SK-N-SH (cell line): ENCODE data around the gene NUP210L. TPM values are rescaled to one million over a fixed set of nuclear protein-coding genes. Genes with fewer than 3 reads are reported as not detected.

Experiments
- CTCF ChIA-PET: fragments of 300-600, 350-600 bp; formaldehyde crosslinking; extraction: SDS; loops from one replicate; lab custom pipeline; 2021; lab: Yijun Ruan, JAX
- POLR2A ChIA-PET: fragments of 350-600 bp; sonication (Branson Sonifier 250); formaldehyde crosslinking; extraction: SDS; loops from one replicate; lab custom pipeline; 2020; ENCODE audit warnings: antibody characterized with exemption, inconsistent platforms; lab: Yijun Ruan, JAX
- DNase-seq: peaks from one replicate; pipeline ENCODE4 v3.0.0; 2012
- H2AFZ ChIP-seq: fragments of 200-600 bp; sonication (generic); 2 replicates; pipeline ENCODE4 v1.8.1; 2016; ENCODE audit warnings: antibody characterized with exemption, mild to moderate bottlenecking, low read depth
- H3F3A ChIP-seq: fragments of 200-600 bp; sonication (generic); replicated peaks from 2 replicates; pipeline ENCODE3; 2016; ENCODE audit warnings: antibody characterized with exemption, mild to moderate bottlenecking; ENCODE audit not compliant: insufficient read depth
- H3K27ac ChIP-seq, 2 experiments: fragments of 200-500 bp in 1 of 2; fragments of 200-600 bp in 1 of 2; sonication (Bioruptor generic) in 1 of 2; sonication (generic), shearing (Covaris generic) in 1 of 2; 2 replicates each; pipeline versions ENCODE4 v1.5.1 to v1.6.1; 2014 to 2016; ENCODE audit warnings: low read depth in 2 of 2, inconsistent platforms in 1 of 2, low read length in 1 of 2, mild to moderate bottlenecking in 1 of 2, mixed read lengths in 1 of 2
- H3K27me3 ChIP-seq: fragments of 200-600 bp; sonication (generic), shearing (Covaris generic); 2 replicates; pipeline ENCODE4 v1.6.1; 2016; ENCODE audit warnings: mixed run types; ENCODE audit not compliant: insufficient read depth
- H3K36me3 ChIP-seq, 2 experiments: fragments of 200-500 bp in 1 of 2; fragments of 200-600 bp in 1 of 2; sonication (Bioruptor generic) in 1 of 2; sonication (generic) in 1 of 2; replicated peaks in 1 of 2; 2 replicates each; pipeline versions ENCODE3 to v1.5.1; 2014 to 2016; ENCODE audit warnings: low read length in 1 of 2, mild to moderate bottlenecking in 1 of 2; ENCODE audit not compliant: insufficient read depth in 2 of 2, control insufficient read depth in 1 of 2
- H3K4me1 ChIP-seq, 2 experiments: fragments of 200-500 bp in 1 of 2; fragments of 200-600 bp in 1 of 2; sonication (Bioruptor generic) in 1 of 2; sonication (generic), shearing (Covaris generic) in 1 of 2; 2 replicates each; pipeline versions ENCODE4 v1.5.1 to v1.6.1; 2014 to 2016; ENCODE audit warnings: low read depth in 1 of 2, low read length in 1 of 2, mixed run types in 1 of 2; ENCODE audit not compliant: insufficient read depth in 2 of 2, control insufficient read depth in 1 of 2
- H3K4me2 ChIP-seq: fragments of 200-600 bp; sonication (generic), shearing (Covaris generic); 2 replicates; pipeline ENCODE4 v1.6.1; 2017; ENCODE audit warnings: mixed run types
- H3K4me3 ChIP-seq, 2 experiments: fragments of 200-500 bp in 1 of 2; fragments of 200-600 bp in 1 of 2; sonication (Bioruptor generic) in 1 of 2; sonication (generic), shearing (Covaris generic) in 1 of 2; 2 replicates each; pipeline versions ENCODE4 v1.5.1 to v1.8.1; 2014 to 2016; ENCODE audit warnings: low read depth in 2 of 2, inconsistent platforms in 1 of 2, low read length in 1 of 2, mild to moderate bottlenecking in 1 of 2, mixed read lengths in 1 of 2, moderate library complexity in 1 of 2
- H3K79me2 ChIP-seq: fragments of 200-600 bp; sonication (generic); 2 replicates; pipeline ENCODE4 v1.8.1; 2017; ENCODE audit warnings: mild to moderate bottlenecking; ENCODE audit not compliant: insufficient read depth
- H3K9ac ChIP-seq: fragments of 200-600 bp; sonication (generic); 2 replicates; pipeline ENCODE4 v1.6.1; 2017; ENCODE audit warnings: mixed run types
- H3K9me2 ChIP-seq: fragments of 200-600 bp; sonication (generic); 2 replicates; pipeline ENCODE4 v1.6.1; 2017; ENCODE audit warnings: mixed run types
- H3K9me3 ChIP-seq: fragments of 200-600 bp; sonication (generic); 2 replicates; pipeline ENCODE4 v1.6.1; 2017; ENCODE audit warnings: mixed run types, mild to moderate bottlenecking, moderate library complexity
- H4K20me1 ChIP-seq: fragments of 200-600 bp; sonication (generic); 2 replicates; pipeline ENCODE4 v1.6.1; 2017; ENCODE audit warnings: mild to moderate bottlenecking, mixed run types; ENCODE audit not compliant: insufficient read depth
- CHD2 ChIP-seq: fragments of 150-350 bp; IDR thresholded peaks from 2 replicates; pipeline ENCODE4 v1.6.1; 2018; ENCODE audit warnings: low read length; ENCODE audit not compliant: partially characterized antibody
- EP300 ChIP-seq, 2 experiments: IDR thresholded peaks; 2 replicates each; pipeline versions ENCODE4 v1.4.0 to v1.6.1; 2012; ENCODE audit warnings: borderline replicate concordance in 1 of 2, low read depth in 1 of 2, low read length in 1 of 2
- EZH2phosphoT487 ChIP-seq: fragments of 200-600 bp; sonication (generic); IDR thresholded peaks from 2 replicates; pipeline ENCODE4 v1.6.1; 2017; ENCODE audit warnings: low read depth, mixed run types, mild to moderate bottlenecking, antibody characterized with exemption, moderate library complexity, borderline replicate concordance
- FOXM1 ChIP-seq: IDR thresholded peaks from 2 replicates; pipeline ENCODE4 v1.4.0; 2012; ENCODE audit warnings: low read depth, mild to moderate bottlenecking
- JUND ChIP-seq: IDR thresholded peaks from 2 replicates; pipeline ENCODE4 v1.4.0; 2012
- NRF1 ChIP-seq: IDR thresholded peaks from 2 replicates; pipeline ENCODE4 v1.6.1; 2012; ENCODE audit warnings: low read depth, mild to moderate bottlenecking, low read length
- RXRA ChIP-seq: IDR thresholded peaks from 2 replicates; pipeline ENCODE4 v1.4.0; 2012; ENCODE audit warnings: low read depth, mild to moderate bottlenecking, borderline replicate concordance
- TCF12 ChIP-seq: IDR thresholded peaks from 2 replicates; pipeline ENCODE4 v1.4.0; 2012
- WGBS: methylation state at CpG from one replicate; pipeline ENCODE4 v1.1.6; 2017; ENCODE audit warnings: low lambda C conversion rate; 5-methylcytosine and 5-hydroxymethylcytosine counted together
- polyA plus RNA-seq, 3 experiments: library from polyadenylated mRNA; depleted of rRNA; stranded (reverse); fragments of >200 nt; gene quantifications; 2 replicates each; pipeline ENCODE4 v1.2.3, GENCODE V29; 2012
- TF ChIP-seq, protein P1 (sequence below): fragments of 200-600 bp; sonication (generic); IDR thresholded peaks from 2 replicates; pipeline ENCODE4 v1.6.1; 2017; ENCODE audit warnings: antibody characterized with exemption, mild to moderate bottlenecking, moderate library complexity
- TF ChIP-seq, protein P2 (sequence below): fragments of 150-350 bp; IDR thresholded peaks from 2 replicates; pipeline ENCODE4 v1.6.1; 2017; ENCODE audit warnings: antibody characterized with exemption, low read length, low read depth, borderline replicate concordance
- TF ChIP-seq, protein P3 (sequence below): IDR thresholded peaks from 2 replicates; pipeline ENCODE4 v1.4.0; 2012; ENCODE audit warnings: low read depth, borderline replicate concordance

The NUP210L gene
- polyA plus RNA-seq, 1 of the 3 experiments (the other 2 are of a cell fraction) = not detected

DNA sequence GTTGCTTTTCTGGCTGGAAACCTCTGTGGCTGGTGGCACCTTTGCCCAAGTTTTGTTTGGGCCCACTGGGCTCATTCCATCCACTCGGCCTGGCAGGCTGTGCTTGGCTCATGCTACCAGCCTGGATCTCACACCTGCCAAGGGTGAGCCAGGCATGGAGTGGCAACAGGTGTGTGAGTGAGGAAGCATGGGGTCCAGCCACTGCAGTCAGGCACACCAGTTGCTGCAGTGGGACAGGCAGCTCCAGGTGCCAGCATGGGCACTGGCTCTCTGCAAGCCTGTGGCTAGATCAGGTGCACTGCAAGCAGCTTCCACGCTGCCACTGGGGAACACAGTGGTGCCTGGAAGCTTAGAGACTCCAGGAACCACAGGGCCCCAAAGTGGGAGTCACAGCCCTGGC, 57.0 kb downstream of the NUP210L start (continued):
- TF ChIP-seq, protein P1, sequence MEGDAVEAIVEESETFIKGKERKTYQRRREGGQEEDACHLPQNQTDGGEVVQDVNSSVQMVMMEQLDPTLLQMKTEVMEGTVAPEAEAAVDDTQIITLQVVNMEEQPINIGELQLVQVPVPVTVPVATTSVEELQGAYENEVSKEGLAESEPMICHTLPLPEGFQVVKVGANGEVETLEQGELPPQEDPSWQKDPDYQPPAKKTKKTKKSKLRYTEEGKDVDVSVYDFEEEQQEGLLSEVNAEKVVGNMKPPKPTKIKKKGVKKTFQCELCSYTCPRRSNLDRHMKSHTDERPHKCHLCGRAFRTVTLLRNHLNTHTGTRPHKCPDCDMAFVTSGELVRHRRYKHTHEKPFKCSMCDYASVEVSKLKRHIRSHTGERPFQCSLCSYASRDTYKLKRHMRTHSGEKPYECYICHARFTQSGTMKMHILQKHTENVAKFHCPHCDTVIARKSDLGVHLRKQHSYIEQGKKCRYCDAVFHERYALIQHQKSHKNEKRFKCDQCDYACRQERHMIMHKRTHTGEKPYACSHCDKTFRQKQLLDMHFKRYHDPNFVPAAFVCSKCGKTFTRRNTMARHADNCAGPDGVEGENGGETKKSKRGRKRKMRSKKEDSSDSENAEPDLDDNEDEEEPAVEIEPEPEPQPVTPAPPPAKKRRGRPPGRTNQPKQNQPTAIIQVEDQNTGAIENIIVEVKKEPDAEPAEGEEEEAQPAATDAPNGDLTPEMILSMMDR = no peak

DNA sequence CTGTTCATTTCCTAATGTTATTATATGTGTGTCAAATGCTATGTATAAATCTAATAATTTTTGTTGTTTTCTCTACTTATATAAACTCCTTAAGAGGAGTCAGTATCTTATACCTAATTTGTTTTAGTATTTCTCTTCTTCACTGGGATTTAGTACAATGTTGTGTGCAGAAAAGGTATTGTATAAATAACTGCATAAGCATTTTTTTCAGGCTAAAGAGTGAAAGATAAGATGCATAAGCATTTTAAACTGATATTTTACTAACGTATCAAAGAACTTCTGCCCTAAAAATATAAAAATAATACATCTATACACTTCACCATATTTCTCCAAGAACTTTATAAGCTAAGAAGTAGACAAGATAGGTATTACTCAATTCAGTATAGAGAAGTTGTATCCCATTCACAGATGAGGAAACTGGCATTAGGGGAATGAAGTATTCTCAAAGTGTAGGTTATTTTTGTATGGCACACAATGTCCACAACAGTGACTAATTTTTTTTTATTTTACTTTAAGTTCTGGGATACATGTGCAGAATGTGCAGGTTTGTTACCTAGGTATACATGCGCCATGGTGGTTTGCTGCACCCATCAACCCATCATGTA, 59.3 kb downstream of the NUP210L start:
- 50% methylated on average over 2 of the region's 2 CpGs for WGBS
- no peaks in the 10 kb centered on the region for H3K9me2 ChIP-seq
- no peaks in the 10 kb centered on the region for H3F3A ChIP-seq
- ChIA-PET POLR2A (no interaction called here), CTCF (no interaction called here)
- H3K79me2 ChIP-seq = no peaks in the 10 kb centered on the region
- H3K4me1 ChIP-seq = no peaks in the 10 kb centered on the region
- H2AFZ ChIP-seq = no peak overlapping the region
- no peak overlapping the region for H3K4me3 ChIP-seq
- no peak overlapping the region for H3K4me2 ChIP-seq
- peaks cover 6% of the 10 kb centered on the region; the same call in 1 of the 2 replicates for H3K27me3 ChIP-seq
- DNase-seq = no peak
- H3K9ac ChIP-seq = no peak overlapping the region
- H3K27ac ChIP-seq = no peak overlapping the region
- TF ChIP-seq EZH2phosphoT487 = no peak
- TF ChIP-seq EP300 (IDR thresholded peaks at IDR 0.05; ENCODE audit: borderline replicate concordance in 1 of 2, low read depth in 1 of 2, low read length in 1 of 2) = no peak
- no peak for TF ChIP-seq JUND
- TF ChIP-seq, protein P2, sequence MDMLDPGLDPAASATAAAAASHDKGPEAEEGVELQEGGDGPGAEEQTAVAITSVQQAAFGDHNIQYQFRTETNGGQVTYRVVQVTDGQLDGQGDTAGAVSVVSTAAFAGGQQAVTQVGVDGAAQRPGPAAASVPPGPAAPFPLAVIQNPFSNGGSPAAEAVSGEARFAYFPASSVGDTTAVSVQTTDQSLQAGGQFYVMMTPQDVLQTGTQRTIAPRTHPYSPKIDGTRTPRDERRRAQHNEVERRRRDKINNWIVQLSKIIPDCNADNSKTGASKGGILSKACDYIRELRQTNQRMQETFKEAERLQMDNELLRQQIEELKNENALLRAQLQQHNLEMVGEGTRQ = no peak
- no peaks in the 10 kb centered on the region for H4K20me1 ChIP-seq
- no peaks in the 10 kb centered on the region for H3K9me3 ChIP-seq
- no peaks in the 10 kb centered on the region for H3K36me3 ChIP-seq

DNA sequence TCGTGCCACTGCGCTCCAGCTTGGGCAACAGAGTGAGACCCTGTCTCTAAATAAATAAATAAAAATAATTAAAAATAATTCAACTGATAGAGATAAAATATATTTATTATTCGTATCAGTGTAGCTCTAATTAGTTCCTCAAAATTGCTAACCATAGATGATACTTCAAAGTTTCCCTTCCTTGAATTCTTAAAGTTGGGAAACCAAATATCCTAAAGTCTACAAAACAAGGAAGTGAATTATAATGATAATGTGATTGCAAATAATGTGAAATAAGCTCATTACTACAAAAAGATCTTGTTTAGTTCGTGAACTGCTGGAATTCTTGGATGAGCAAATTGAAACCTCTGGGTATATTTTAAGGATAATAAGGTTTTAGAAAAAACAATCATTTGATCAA, 60.5 kb downstream of the NUP210L start:
- Histone ChIP-seq H3K36me3 (no peaks in the 10 kb centered on the region), H3K9me3 (no peaks in the 10 kb centered on the region), H2AFZ (no peak overlapping the region), H3K9ac (no peak overlapping the region), H3F3A (no peaks in the 10 kb centered on the region), H3K4me3 (no peak overlapping the region), H3K27ac (no peak overlapping the region), H3K9me2 (no peaks in the 10 kb centered on the region), H3K79me2 (no peaks in the 10 kb centered on the region), H3K27me3 (peaks cover 6% of the 10 kb centered on the region; the same call in 1 of the 2 replicates), H4K20me1 (no peaks in the 10 kb centered on the region), H3K4me1 (no peaks in the 10 kb centered on the region), H3K4me2 (no peak overlapping the region)
- CTCF ChIA-PET = no interaction called here
- 46% methylated on average over 4 of the region's 4 CpGs for WGBS
- no peak for DNase-seq
- TF ChIP-seq JUND (no peak), EP300 (IDR thresholded peaks at IDR 0.05; ENCODE audit: borderline replicate concordance in 1 of 2, low read depth in 1 of 2, low read length in 1 of 2) (no peak), TCF12 (no peak), FOXM1 (no peak), CHD2 (no peak), RXRA (no peak), NRF1 (no peak)
- TF ChIP-seq, protein P3, sequence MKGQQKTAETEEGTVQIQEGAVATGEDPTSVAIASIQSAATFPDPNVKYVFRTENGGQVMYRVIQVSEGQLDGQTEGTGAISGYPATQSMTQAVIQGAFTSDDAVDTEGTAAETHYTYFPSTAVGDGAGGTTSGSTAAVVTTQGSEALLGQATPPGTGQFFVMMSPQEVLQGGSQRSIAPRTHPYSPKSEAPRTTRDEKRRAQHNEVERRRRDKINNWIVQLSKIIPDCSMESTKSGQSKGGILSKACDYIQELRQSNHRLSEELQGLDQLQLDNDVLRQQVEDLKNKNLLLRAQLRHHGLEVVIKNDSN = no peak
- POLR2A ChIA-PET = no interaction called here
